ENCODE results near the gene SULF2. TPM values are rescaled to one million over a fixed set of nuclear protein-coding genes. Genes with fewer than 3 reads are reported as not detected.

The SULF2 gene
- total and polyA plus RNA-seq, 9 of the 15 experiments (the other 6 are each of a cell fraction or from before 2014, with no cell fraction given), result 0.33 TPM; not detected in 8

- ChIA-PET POLR2A (interaction anchor here (0.7 to 1.5 kb wide), 3 partner anchors 10 to 262 kb away, joined by 3 read pairs; no protein-coding TSS in a partner anchor), CTCF (ENCODE audit: low intra/inter-chr PET ratio) (no interaction called here)
- in situ Hi-C loops (cut with MboI) (no loop called here), intact Hi-C loops (cut with micrococcal nuclease) (loop anchor here (5.0 kb wide), 1 partner anchor 343 kb away; no protein-coding TSS in a partner anchor)
- Histone ChIP-seq H3K9me1 (ENCODE audit: control insufficient read depth, insufficient read depth, low read length) (no peaks in the 10 kb centered on the region), H3K79me2 (ENCODE audit: control insufficient read depth, insufficient read depth, low read length) (peaks cover 37% of the 10 kb centered on the region), H2AFZ (ENCODE audit: low read depth, low read length) (peak overlapping the region; percentile 29; the same call in 1 of the 2 replicates), H3K27me3 (ENCODE audit: control insufficient read depth in 2 of 2, insufficient read depth in 2 of 2, low read length in 2 of 2) (no peaks in the 10 kb centered on the region), H3K9me3 (replicated peaks; ENCODE audit: control insufficient read depth, insufficient read depth, low read depth, low read length) (no peaks in the 10 kb centered on the region), H3K9ac (ENCODE audit: insufficient read depth in 1 of 2, low read depth in 2 of 2, low read length in 2 of 2) (peak overlapping the region in 1 of 2 experiments; percentile 51; a peak in 1 of 4 replicates), H3K4me3 (no peak overlapping the region), H3K4me1 (replicated peaks in 1 of 2; ENCODE audit: control insufficient read depth in 2 of 2, insufficient read depth in 2 of 2, low read length in 2 of 2) (peaks cover 0 to 31% of the 10 kb centered on the region in 2 experiments; a peak in 3 of 5 replicates), H3K27ac (ENCODE audit: extremely low read depth, low read depth, low read length) (peak overlapping the region; percentile 53), H3K4me2 (ENCODE audit: insufficient read depth, low read length) (peak overlapping the region; percentile 20), H4K20me1 (replicated peaks; ENCODE audit: control insufficient read depth, insufficient read depth, low read length) (no peaks in the 10 kb centered on the region), H3K36me3 (ENCODE audit: control insufficient read depth, insufficient read depth, low read length) (no peaks in the 10 kb centered on the region)
- WGBS (ENCODE audit: insufficient coverage, low coverage, missing lambda C conversion rate), result 37% methylated on average over 2 of the region's 2 CpGs
- DNase-seq (ENCODE audit: extremely low read depth in 1 of 4, low spot score in 3 of 4), result peak in 2 of 4 experiments; percentile 27 to 49
- peak; percentile 80 for FAIRE-seq
- no TSS peak for BruUV-seq (replicated peaks)
- ATAC-seq, result peak; percentile 63
- TF ChIP-seq ARID1B (IDR thresholded peaks at IDR 0.05) (peak; percentile 31; the same call in 1 of the 2 replicates), CHAMP1 (IDR thresholded peaks at IDR 0.05) (peak; percentile 53; the same call in 1 of the 2 replicates), ZNF609 (CRISPR knock-in tag; IDR thresholded peaks at IDR 0.05; ENCODE audit: borderline replicate concordance) (no peak), ZBTB11 (CRISPR knock-in tag; IDR thresholded peaks at IDR 0.05) (peak in 1 of 3 experiments; percentile 76; a peak in 2 of 6 replicates), DMBX1 (CRISPR knock-in tag; IDR thresholded peaks at IDR 0.05; ENCODE audit: borderline replicate concordance) (peak; percentile 56; the same call in 1 of the 2 replicates), ZBTB33 (CRISPR knock-in tag; IDR thresholded peaks at IDR 0.05) (no peak)
Observed at GRCh38 chr20:47614703-47615309, 170.5 kb downstream of the SULF2 start.
